GM19468 (cell line): Measurements from ENCODE around the gene PDGFD.

Experiments
- ATAC-seq: cut with Tn5 transposase; IDR thresholded peaks from one replicate; pipeline ENCODE4 v1.9.1; 2021; ENCODE audit warnings: mild to moderate bottlenecking, moderate library complexity, moderate number of reproducible peaks; ENCODE audit not compliant: unreplicated experiment; ENCODE audit errors: extremely low read depth

The PDGFD gene

DNA sequence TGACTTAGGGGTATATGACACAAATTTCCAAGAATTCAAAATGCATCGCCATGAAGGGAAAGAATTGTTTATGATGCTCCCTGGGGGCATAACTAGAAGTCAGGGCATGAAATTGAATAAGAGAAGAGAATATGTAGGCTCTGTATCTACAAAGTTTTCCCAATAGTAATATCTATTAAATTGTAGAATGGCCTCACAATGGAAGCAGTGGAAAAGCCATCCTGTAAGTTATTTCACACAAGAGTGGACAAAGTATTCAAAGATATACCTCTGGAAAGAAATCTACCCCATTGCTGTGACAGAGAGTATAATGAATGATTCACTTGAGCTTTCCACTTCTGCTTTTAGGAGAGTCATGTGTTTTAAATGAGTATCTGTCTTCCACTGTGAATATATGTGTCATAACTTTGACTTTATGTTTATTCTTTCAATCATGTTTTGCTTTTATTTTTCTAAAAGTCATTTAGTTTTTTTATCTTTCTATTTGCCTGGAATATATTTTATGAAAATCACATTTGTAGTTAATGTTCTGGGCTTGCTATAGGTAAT, 193.2 kb downstream of the PDGFD start:
- ATAC-seq, result peak; percentile 35

GRCh38 chr11:103968685-103969084, 195.3 kb downstream of the PDGFD start:
- ATAC-seq, result no peak

- no peak for ATAC-seq
Measured at GRCh38 chr11:103967985-103968384, 196.0 kb downstream of the PDGFD start.

DNA sequence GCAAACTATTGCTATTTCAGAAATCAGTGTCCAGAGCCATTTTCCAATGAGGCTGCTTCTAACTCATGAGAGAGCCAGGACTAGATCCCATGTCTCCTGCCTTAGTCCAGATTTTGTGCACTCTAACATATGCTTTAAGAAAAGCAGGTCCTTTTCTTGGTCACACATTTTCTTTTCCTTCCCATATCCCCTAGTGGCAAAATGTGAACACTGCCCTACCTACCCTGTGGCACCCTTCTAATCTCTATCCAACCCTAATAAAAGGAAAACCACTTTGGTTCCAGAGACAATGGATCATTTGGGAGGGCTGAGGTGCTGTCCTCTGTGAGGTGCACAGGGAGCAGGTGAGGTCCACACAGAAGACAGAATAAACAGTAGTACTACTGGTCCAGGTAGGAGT, 199.6 kb downstream of the PDGFD start:
- no peak for ATAC-seq

DNA sequence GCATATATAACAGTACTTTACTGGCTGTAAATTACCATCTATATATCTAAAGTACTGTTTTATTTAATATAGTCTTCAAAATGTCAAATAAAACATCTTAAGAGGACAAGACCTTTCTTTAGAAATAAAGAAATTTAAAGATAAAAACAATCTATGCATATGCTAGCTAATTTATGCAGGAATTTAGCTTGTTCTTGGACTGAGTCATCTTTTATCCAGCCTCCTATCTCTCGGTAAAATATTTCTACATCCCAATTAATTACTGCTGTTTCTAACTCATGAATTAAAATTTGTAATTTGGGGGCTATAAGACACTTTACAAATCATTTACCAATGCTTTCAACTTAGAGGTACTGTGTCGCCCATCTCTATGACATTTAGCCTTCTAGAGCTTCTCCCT, 200.3 kb downstream of the PDGFD start:
- ATAC-seq, result no peak

GRCh38 chr11:103961010-103961409, 202.9 kb downstream of the PDGFD start:
- ATAC-seq, result no peak

- ATAC-seq, result no peak
Measured at GRCh38 chr11:103960108-103960507, 203.8 kb downstream of the PDGFD start.

- peak; percentile 95 for ATAC-seq
Measured at GRCh38 chr11:103959279-103959942, 204.5 kb downstream of the PDGFD start.

GRCh38 chr11:103958475-103959215, 205.3 kb downstream of the PDGFD start:
- no peak for ATAC-seq

GRCh38 chr11:103953797-103954486, 210.0 kb downstream of the PDGFD start:
- no peak for ATAC-seq

DNA sequence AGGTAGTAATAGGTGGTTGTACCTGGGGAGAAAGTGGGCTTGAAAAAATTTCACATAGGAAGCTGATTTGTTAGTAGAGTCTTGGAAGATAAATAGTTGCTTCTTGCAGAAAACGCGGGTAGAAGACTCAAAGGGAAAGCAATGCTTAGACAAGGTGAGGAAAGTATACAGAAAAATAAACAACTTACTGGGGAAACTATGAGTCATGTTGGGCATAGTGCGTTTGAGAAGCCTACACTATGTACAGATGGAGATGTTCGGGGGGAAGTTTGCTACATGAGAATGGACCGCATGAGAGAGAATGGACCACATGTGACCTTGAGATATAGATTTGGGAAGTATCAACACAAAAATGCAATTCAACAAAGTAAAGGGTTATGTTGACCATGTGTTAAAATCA, 214.2 kb downstream of the PDGFD start:
- no peak for ATAC-seq

GRCh38 chr11:103948187-103948763, 215.7 kb downstream of the PDGFD start:
- ATAC-seq, result no peak

DNA sequence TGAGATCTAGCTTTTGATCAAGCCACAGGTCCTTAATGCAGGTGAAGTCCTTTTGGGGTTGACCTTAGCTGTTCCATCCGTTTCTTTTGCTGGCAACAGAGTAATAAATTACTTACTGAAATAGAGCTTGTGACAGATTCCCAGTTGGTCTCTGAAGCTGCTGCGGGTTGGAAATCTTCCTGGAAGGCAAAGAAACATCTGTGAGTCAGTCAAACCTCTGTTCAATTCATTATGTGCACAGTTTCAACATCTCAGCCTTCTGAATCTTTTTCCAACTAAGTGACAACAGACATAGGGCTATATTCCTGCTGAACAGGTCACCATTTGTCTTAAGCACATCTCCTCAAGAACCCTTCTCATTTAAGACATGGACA, 216.4 kb downstream of the PDGFD start:
- no peak for ATAC-seq

DNA sequence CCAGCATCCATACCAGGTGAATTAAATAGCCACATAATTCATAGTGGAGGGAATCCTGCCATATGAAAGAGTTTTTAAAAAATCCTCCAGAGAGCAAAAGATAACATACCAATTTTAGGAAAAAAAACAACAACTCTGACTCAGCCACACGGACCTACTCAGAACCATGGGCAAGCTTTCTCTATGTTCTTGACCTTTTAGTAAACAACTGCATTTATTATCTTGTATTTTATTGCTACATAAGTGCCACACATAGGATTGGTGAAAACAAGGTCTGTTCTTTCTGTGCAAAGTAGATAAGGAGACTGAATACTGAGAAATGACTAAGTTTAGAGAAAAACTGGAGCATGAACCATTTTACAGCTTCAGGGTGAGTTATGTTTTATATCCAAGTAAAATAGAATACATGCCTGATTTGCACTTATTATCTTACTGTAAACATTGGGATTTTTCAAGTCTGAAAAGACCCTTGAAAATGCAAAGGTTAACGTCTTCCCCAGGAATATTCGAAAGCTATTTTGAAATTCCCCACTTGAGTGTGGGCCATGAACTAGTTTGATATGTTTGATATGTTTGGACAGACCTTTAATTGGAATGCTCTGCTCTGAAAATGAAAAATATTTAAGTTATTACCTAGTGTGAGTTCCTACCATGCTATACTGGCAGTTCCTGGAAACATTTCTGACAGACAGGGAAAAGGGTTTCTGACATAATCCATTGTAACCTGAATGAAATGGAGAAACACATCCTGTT, 217.0 kb downstream of the PDGFD start:
- no peak for ATAC-seq

- no peak for ATAC-seq
Measured at GRCh38 chr11:103944251-103944940, 219.6 kb downstream of the PDGFD start.

DNA sequence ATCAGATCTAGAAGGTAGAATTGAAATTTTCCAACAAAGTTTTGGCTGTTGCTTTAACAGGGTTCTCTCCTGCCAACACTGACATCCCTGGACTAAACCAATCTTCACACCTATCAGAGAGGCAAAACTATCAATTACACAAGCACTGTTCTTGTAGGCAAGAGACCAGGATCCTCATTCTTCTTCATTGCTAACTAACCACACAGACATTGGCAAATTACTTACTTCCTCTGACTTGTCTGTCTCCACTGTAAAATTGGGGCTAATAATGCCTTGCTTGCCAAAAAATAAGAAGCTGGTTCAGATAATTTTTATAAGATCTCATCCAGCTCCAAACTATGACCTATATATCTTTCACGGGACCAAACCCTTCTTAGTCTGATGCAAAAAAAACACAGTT, 221.3 kb downstream of the PDGFD start:
- no peak for ATAC-seq

DNA sequence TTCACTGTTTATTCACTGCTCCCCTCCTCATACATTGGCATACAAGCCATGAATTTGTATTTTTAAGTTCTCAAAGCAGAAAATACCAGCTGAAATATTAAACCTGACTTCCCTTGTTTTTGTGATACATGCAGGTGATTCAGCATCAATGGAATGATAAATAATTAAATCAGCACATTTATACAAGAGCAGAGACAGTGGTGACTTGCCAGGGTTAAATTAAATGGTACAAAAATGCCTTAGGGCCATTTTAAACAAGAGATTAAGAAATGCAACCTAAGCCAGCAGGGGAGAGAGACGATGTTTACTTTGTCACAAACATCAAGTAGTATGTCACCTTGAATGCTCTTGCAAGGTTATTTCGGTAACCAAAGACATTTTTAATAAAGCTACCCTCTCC, 223.4 kb downstream of the PDGFD start:
- ATAC-seq, result no peak

DNA sequence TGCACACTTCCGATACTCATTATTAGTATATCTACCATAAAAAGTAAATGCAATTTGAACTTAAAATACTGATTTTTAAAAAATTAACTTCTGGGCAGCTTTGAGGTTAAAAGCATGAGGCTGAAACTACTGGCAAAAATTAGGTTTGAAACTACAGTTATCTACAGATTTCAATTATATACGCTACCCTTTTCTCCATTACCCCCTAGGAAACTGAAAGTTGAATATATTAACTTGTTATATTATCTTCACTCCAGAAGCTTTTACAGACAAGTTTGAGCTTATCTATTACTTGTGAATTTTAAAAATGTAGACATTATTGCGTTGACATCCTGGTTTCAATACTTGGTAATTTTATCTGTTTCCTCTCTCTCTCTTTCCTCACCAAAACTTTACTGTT, 224.3 kb downstream of the PDGFD start:
- no peak for ATAC-seq

DNA sequence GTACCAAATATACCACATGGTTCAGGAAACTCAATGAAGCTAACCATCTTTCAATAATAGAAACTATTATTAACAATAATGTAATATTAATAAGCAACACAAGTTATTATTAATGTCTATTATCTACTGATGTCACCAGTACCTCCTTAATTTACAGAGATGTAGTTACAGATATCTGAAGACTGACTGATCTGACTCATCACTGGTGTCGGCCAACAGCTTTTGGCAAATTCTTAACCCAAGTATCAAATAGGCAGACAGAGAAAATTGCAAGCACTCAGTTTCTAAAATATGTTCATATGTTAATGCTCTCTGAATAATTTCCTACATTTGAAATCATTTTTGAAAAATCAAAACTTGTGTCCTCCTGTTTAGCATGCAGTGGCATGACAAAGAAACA, 227.9 kb downstream of the PDGFD start:
- ATAC-seq, result no peak

- no peak for ATAC-seq
Measured at GRCh38 chr11:103935219-103935618, 228.7 kb downstream of the PDGFD start.
